ENCODE data around the gene GFOD1.
"Not testable (repeated sequence)": the region's sequence is repeated elsewhere in the genome, so short reads cannot be mapped to it uniquely, and the experiment has no call there.

Gene GFOD1

GRCh38 chr6:13511913-13512717 is 24.7 kb upstream of the GFOD1 start:
- no peak for DNase-seq (ENCODE audit: low read depth in 2 of 2)

GRCh38 chr6:13511141-13511571 is 23.8 kb upstream of the GFOD1 start:
- not testable (repeated sequence) for DNase-seq (ENCODE audit: low read depth in 2 of 2)

GRCh38 chr6:13510433-13510832 is 23.0 kb upstream of the GFOD1 start:
- DNase-seq (ENCODE audit: low read depth in 2 of 2) = not testable (repeated sequence)

GRCh38 chr6:13508711-13509705 is 21.6 kb upstream of the GFOD1 start:
- peak; percentile 75 to 79 for DNase-seq (ENCODE audit: low read depth in 2 of 2)

- DNase-seq (ENCODE audit: low read depth in 2 of 2) = no peak
Observed at GRCh38 chr6:13507306-13507860, 20.0 kb upstream of the GFOD1 start.

GRCh38 chr6:13505345-13505734 is 17.9 kb upstream of the GFOD1 start:
- no peak for DNase-seq (ENCODE audit: low read depth in 2 of 2)

- DNase-seq (ENCODE audit: low read depth in 2 of 2) = no peak
Observed at GRCh38 chr6:13504611-13505344, 17.4 kb upstream of the GFOD1 start.

- DNase-seq (ENCODE audit: low read depth in 2 of 2) = no peak
Observed at GRCh38 chr6:13500915-13501314, 13.5 kb upstream of the GFOD1 start.

GRCh38 chr6:13500264-13500663 is 12.9 kb upstream of the GFOD1 start:
- no peak for DNase-seq (ENCODE audit: low read depth in 2 of 2)

GRCh38 chr6:13496513-13497190 is 9.3 kb upstream of the GFOD1 start:
- no peak for DNase-seq (ENCODE audit: low read depth in 2 of 2)

- DNase-seq (ENCODE audit: low read depth in 2 of 2) = no peak
Observed at GRCh38 chr6:13495818-13496217, 8.4 kb upstream of the GFOD1 start.

GRCh38 chr6:13495112-13495776 is 7.8 kb upstream of the GFOD1 start:
- DNase-seq (ENCODE audit: low read depth in 2 of 2) = no peak

GRCh38 chr6:13494137-13494536 is 6.7 kb upstream of the GFOD1 start:
- DNase-seq (ENCODE audit: low read depth in 2 of 2) = no peak

GRCh38 chr6:13493147-13493546 is 5.7 kb upstream of the GFOD1 start:
- no peak for DNase-seq (ENCODE audit: low read depth in 2 of 2)

GRCh38 chr6:13492357-13492756 is 5.0 kb upstream of the GFOD1 start:
- DNase-seq (ENCODE audit: low read depth in 2 of 2) = no peak

GRCh38 chr6:13491538-13491937 is 4.1 kb upstream of the GFOD1 start:
- no peak for DNase-seq (ENCODE audit: low read depth in 2 of 2)

GRCh38 chr6:13490402-13490801 is 3.0 kb upstream of the GFOD1 start:
- no peak for DNase-seq (ENCODE audit: low read depth in 2 of 2)

- no peak for DNase-seq (ENCODE audit: low read depth in 2 of 2)
Observed at GRCh38 chr6:13488896-13489237, 1.5 kb upstream of the GFOD1 start.

GRCh38 chr6:13488015-13488895 is 855 bp upstream of the GFOD1 start:
- DNase-seq (ENCODE audit: low read depth in 2 of 2) = no peak

Data from fibroblast of skin of left quadriceps (primary cell).